HCT116 (cell line): ENCODE measurements around the gene LSM14A. TPM values are rescaled to one million over a fixed set of nuclear protein-coding genes. Genes with fewer than 3 reads are reported as not detected.

ENCODE experiments used
- ATAC-seq: fragments of 200-7000 bp; cut with Tn5 transposase; 2 replicates; pipeline ENCODE4 v1.9.1; 2020; ENCODE audit warnings: mild to moderate bottlenecking, moderate library complexity
- BruUV-seq: library from RNA; stranded (reverse); fragments of 400-500 nt; replicated peaks from 2 replicates; lab custom pipeline; 2021; lab: Mats Ljungman, UMichigan
- CTCF ChIA-PET: fragments of 300-600 bp; sonication (Branson Sonifier 250); formaldehyde crosslinking; loops from one replicate; lab custom pipeline; 2021; ENCODE audit warnings: antibody characterized with exemption; lab: Charles Lee
- POLR2A ChIA-PET: fragments of 300-600, 350-600 bp; sonication (Branson Sonifier 250); formaldehyde crosslinking; loops from one replicate; lab custom pipeline; 2021; ENCODE audit warnings: antibody characterized with exemption; lab: Charles Lee
- RAD21 ChIA-PET, 2 experiments: fragments of 300-600 bp; sonication (Branson Sonifier 250); formaldehyde crosslinking; loops; one replicate each; lab custom pipeline; 2023; ENCODE audit warnings: low total read pairs in 2 of 2; ENCODE audit not compliant: uncharacterized antibody in 2 of 2, unreplicated experiment in 2 of 2, low non-redundant PET in 1 of 2; lab: Charles Lee
- DNase-seq: peaks from one replicate; pipeline ENCODE4 v3.0.0-alpha.2; 2010; ENCODE audit warnings: low read depth, low spot score
- H2AFZ ChIP-seq: fragments of 200-600 bp; shearing (Covaris generic), sonication (generic); 2 replicates; pipeline ENCODE4 v1.6.1; 2017; ENCODE audit warnings: low read depth, mixed run types, mixed read lengths, antibody characterized with exemption, low read length; ENCODE audit not compliant: poor library complexity, severe bottlenecking
- H3K27ac ChIP-seq: 2 replicates; pipeline ENCODE4 v1.5.1; 2012; ENCODE audit warnings: low read depth, low read length
- H3K27me3 ChIP-seq: fragments of 200-600 bp; sonication (generic); 2 replicates; pipeline ENCODE4 v1.6.1; 2016; ENCODE audit warnings: mixed run types, low read length, mixed read lengths; ENCODE audit not compliant: insufficient read depth
- H3K36me3 ChIP-seq, 2 experiments: fragments of 200-500 bp in 1 of 2; fragments of 200-600 bp in 1 of 2; sonication (Bioruptor generic) in 1 of 2; sonication (generic) in 1 of 2; 2 replicates each; pipeline versions ENCODE4 v1.5.1 to v1.6.1; 2014 to 2016; ENCODE audit warnings: low read length in 2 of 2, inconsistent platforms in 1 of 2, mixed read lengths in 1 of 2, mixed run types in 1 of 2; ENCODE audit not compliant: insufficient read depth in 2 of 2, control insufficient read depth in 1 of 2
- H3K4me1 ChIP-seq, 2 experiments: fragments of 200-600 bp in 1 of 2; sonication (generic) in 1 of 2; 2 replicates each; pipeline versions ENCODE4 v1.5.1 to v1.6.1; 2012 to 2017; ENCODE audit warnings: low read length in 2 of 2, inconsistent platforms in 1 of 2, mild to moderate bottlenecking in 1 of 2, mixed read lengths in 1 of 2, mixed run types in 1 of 2, moderate library complexity in 1 of 2; ENCODE audit not compliant: insufficient read depth in 2 of 2, control insufficient read depth in 1 of 2
- H3K4me2 ChIP-seq: fragments of 200-600 bp; sonication (generic); 2 replicates; pipeline ENCODE4 v1.6.1; 2017; ENCODE audit warnings: mixed run types, low read length, mixed read lengths
- H3K4me3 ChIP-seq, 2 experiments: fragments of 200-600 bp in 1 of 2; sonication (generic) in 1 of 2; replicated peaks in 1 of 2; 2 replicates each; pipeline ENCODE4 v1.5.1; 2011 to 2016; ENCODE audit warnings: low read length in 2 of 2, control low read depth in 1 of 2, low read depth in 1 of 2, mild to moderate bottlenecking in 1 of 2, mixed read lengths in 1 of 2, mixed run types in 1 of 2
- H3K79me2 ChIP-seq: fragments of 200-600 bp; sonication (generic); 2 replicates; pipeline ENCODE4 v1.6.1; 2017; ENCODE audit warnings: mild to moderate bottlenecking, mixed run types, low read length, moderate library complexity, mixed read lengths; ENCODE audit not compliant: insufficient read depth
- H3K9ac ChIP-seq: fragments of 200-600 bp; sonication (generic); 2 replicates; pipeline ENCODE4 v1.6.1; 2016; ENCODE audit warnings: low read length, mixed read lengths
- H3K9me2 ChIP-seq: fragments of 200-600 bp; sonication (generic), shearing (Covaris generic); 2 replicates; pipeline ENCODE4 v1.6.1; 2017; ENCODE audit warnings: mixed run types, mild to moderate bottlenecking, moderate library complexity; ENCODE audit not compliant: insufficient read depth
- H3K9me3 ChIP-seq, 2 experiments: fragments of 200-500 bp in 1 of 2; fragments of 200-600 bp in 1 of 2; sonication (Bioruptor generic) in 1 of 2; sonication (generic) in 1 of 2; 2 replicates each; pipeline ENCODE4 v1.6.1; 2014 to 2017; ENCODE audit warnings: low read length in 2 of 2, mixed read lengths in 2 of 2, inconsistent platforms in 1 of 2, low read depth in 1 of 2, mild to moderate bottlenecking in 1 of 2, mixed run types in 1 of 2, moderate library complexity in 1 of 2; ENCODE audit not compliant: control insufficient read depth in 1 of 2, insufficient read depth in 1 of 2
- H4K20me1 ChIP-seq: fragments of 200-600 bp; sonication (generic), shearing (Covaris generic); 2 replicates; pipeline ENCODE4 v1.6.1; 2017; ENCODE audit warnings: mixed run types, mild to moderate bottlenecking, moderate library complexity; ENCODE audit not compliant: insufficient read depth
- ATF3 ChIP-seq: IDR thresholded peaks from 2 replicates; pipeline ENCODE4 v1.6.1; 2012
- CBX3 ChIP-seq: IDR thresholded peaks from 2 replicates; pipeline ENCODE4 v1.6.1; 2012; ENCODE audit warnings: low read depth
- CTCF ChIP-seq, 3 experiments: fragments of 200-600 bp in 1 of 3; sonication (generic) in 1 of 3; IDR thresholded peaks in 2 of 3; conservative IDR thresholded peaks in 1 of 3; 2 replicates each; pipeline ENCODE4 v1.5.1; 2012 to 2017; ENCODE audit warnings: low read depth in 2 of 3, low read length in 2 of 3, antibody characterized with exemption in 1 of 3, borderline replicate concordance in 1 of 3, control low read depth in 1 of 3, mild to moderate bottlenecking in 1 of 3, mixed read lengths in 1 of 3, mixed run types in 1 of 3, moderate library complexity in 1 of 3; ENCODE audit not compliant: insufficient read depth in 1 of 3
- EZH2phosphoT487 ChIP-seq: fragments of 200-600 bp; IDR thresholded peaks from 2 replicates; pipeline ENCODE4 v1.6.1; 2018; ENCODE audit warnings: antibody characterized with exemption, borderline replicate concordance
- FOSL1 ChIP-seq: IDR thresholded peaks from 2 replicates; pipeline ENCODE4 v1.6.1; 2012; ENCODE audit warnings: low read depth
- JUND ChIP-seq: IDR thresholded peaks from 2 replicates; pipeline ENCODE4 v1.6.1; 2012
- MAX ChIP-seq: IDR thresholded peaks from 2 replicates; pipeline ENCODE4 v1.6.1; 2012
- POLR2A ChIP-seq: IDR thresholded peaks from 2 replicates; pipeline ENCODE4 v1.7.0; 2011; ENCODE audit warnings: borderline replicate concordance; ENCODE audit not compliant: insufficient read depth, insufficient read length; ENCODE audit errors: extremely low read depth
- POLR2AphosphoS5 ChIP-seq: IDR thresholded peaks from 2 replicates; pipeline ENCODE4 v1.6.1; 2011; ENCODE audit warnings: mild to moderate bottlenecking, low read depth, low read length, moderate library complexity
- RAD21 ChIP-seq: IDR thresholded peaks from 2 replicates; pipeline ENCODE4 v1.6.1; 2012; ENCODE audit warnings: low read depth, mild to moderate bottlenecking
- REST ChIP-seq: IDR thresholded peaks from 2 replicates; pipeline ENCODE4 v1.6.1; 2012; ENCODE audit warnings: low read depth
- SIN3A ChIP-seq: IDR thresholded peaks from 2 replicates; pipeline ENCODE4 v1.6.1; 2012; ENCODE audit warnings: low read depth
- SP1 ChIP-seq: IDR thresholded peaks from 2 replicates; pipeline ENCODE4 v1.6.1; 2012; ENCODE audit warnings: low read depth
- SRF ChIP-seq: IDR thresholded peaks from 2 replicates; pipeline ENCODE4 v1.6.1; 2012; ENCODE audit warnings: low read depth
- TCF7L2 ChIP-seq: IDR thresholded peaks from 2 replicates; pipeline ENCODE4 v1.7.0; 2011; ENCODE audit warnings: borderline replicate concordance, inconsistent platforms; ENCODE audit not compliant: insufficient read depth, insufficient read length; ENCODE audit errors: extremely low read depth
- YY1 ChIP-seq: IDR thresholded peaks from 2 replicates; pipeline ENCODE4 v1.6.1; 2011; ENCODE audit warnings: low read length, low read depth, moderate library complexity, mild to moderate bottlenecking; ENCODE audit not compliant: insufficient replicate concordance; ENCODE audit errors: extremely low read depth
- ZBTB33 ChIP-seq: IDR thresholded peaks from 2 replicates; pipeline ENCODE4 v1.6.1; 2011; ENCODE audit warnings: mild to moderate bottlenecking, low read length, moderate library complexity; ENCODE audit not compliant: insufficient replicate concordance; ENCODE audit errors: extremely low read depth
- ZNF274 ChIP-seq: fragments of 200-500 bp; sonication (Bioruptor generic); IDR thresholded peaks from 2 replicates; pipeline ENCODE4 v1.6.1; 2014; ENCODE audit warnings: mild to moderate bottlenecking, low read depth, low read length, inconsistent platforms
- intact Hi-C: fragments of 100-400 bp; cut with micrococcal nuclease; formaldehyde crosslinking; loops from 2 replicates; pipeline ENCODE4 v1.10.0; 2022
- total RNA-seq: library from RNA; stranded (reverse); gene quantifications from one replicate; pipeline ENCODE4 v1.2.1, GENCODE V29; 2021; ENCODE audit not compliant: unreplicated experiment

Gene LSM14A
- total RNA-seq, 1 experiment from 2014 or later = 120 TPM

GRCh38 chr19:34141025-34141424, 31.3 kb upstream of the LSM14A start:
- TF ChIP-seq ZNF274 (no peak), JUND (no peak), SP1 (no peak), SRF (no peak), TCF7L2 (no peak), FOSL1 (no peak), REST (no peak), CTCF (IDR thresholded peaks at IDR 0.05 in 2 of 3, conservative IDR thresholded peaks at IDR 0.05 in 1 of 3; ENCODE audit: borderline replicate concordance in 1 of 3, insufficient read depth in 1 of 3, low read depth in 2 of 3, low read length in 2 of 3) (no peak), CBX3 (no peak), POLR2A (no peak), RAD21 (no peak), ATF3 (no peak), MAX (no peak), YY1 (no peak), POLR2AphosphoS5 (no peak), ZBTB33 (no peak), SIN3A (no peak), EZH2phosphoT487 (no peak)
- BruUV-seq = no TSS peak
- Histone ChIP-seq H3K9me2 (no peaks in the 10 kb centered on the region), H4K20me1 (no peaks in the 10 kb centered on the region), H3K27me3 (no peaks in the 10 kb centered on the region), H3K9me3 (no peaks in the 10 kb centered on the region), H3K4me3 (no peak overlapping the region), H2AFZ (no peak overlapping the region), H3K79me2 (no peaks in the 10 kb centered on the region), H3K4me2 (no peak overlapping the region), H3K36me3 (no peaks in the 10 kb centered on the region), H3K4me1 (no peaks in the 10 kb centered on the region), H3K9ac (no peak overlapping the region), H3K27ac (no peak overlapping the region)
- CTCF ChIA-PET = no interaction called here
- DNase-seq = no peak
- intact Hi-C loops = loop anchor here (10.0 kb wide), 1 partner anchor 574 kb away; no protein-coding TSS in a partner anchor
- POLR2A ChIA-PET = no interaction called here
- ATAC-seq = no peak
- RAD21 ChIA-PET = no interaction called here
